ENCODE measurements around the gene RPP25L. TPM values are rescaled to one million over a fixed set of nuclear protein-coding genes. Genes with fewer than 3 reads are reported as not detected.

The RPP25L gene
- polyA plus RNA-seq, 1 donor = 20.3 TPM

DNA sequence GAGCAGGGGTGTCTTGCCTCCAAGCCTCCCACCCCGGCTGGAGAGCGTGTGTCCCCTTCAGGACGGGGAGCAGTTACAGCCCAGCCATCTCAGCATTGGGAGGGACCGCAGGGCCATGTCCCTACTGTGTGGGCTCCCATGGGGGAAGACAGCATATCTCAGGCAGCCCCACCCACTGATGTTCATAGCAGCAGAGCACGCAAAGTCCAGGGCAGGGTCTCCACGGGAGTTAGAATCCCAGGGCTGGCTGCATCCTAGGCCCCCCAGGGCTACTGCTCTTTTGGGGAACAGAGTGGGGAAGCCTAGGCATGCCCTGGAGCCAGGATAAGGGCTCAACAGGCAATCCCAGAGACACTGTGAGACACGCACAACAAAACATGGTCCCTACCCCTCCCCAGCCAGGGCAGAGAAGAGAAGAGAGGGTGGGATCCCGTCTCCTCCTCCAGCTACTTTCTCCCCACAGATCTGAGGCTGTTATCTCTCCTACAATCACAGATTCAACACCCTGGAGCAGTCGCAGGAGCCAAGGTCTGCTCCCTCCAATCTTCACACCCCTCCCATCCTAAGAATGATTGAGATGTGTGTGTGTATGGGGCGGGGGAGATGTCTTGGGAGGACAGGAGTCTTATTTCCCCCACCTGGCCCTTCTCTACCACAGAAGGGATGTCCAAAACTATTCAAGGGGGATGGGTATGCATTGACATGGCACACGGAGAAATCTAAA is 25.8 kb downstream of the RPP25L start:
- no peak for DNase-seq (ENCODE audit: low read depth)

DNA sequence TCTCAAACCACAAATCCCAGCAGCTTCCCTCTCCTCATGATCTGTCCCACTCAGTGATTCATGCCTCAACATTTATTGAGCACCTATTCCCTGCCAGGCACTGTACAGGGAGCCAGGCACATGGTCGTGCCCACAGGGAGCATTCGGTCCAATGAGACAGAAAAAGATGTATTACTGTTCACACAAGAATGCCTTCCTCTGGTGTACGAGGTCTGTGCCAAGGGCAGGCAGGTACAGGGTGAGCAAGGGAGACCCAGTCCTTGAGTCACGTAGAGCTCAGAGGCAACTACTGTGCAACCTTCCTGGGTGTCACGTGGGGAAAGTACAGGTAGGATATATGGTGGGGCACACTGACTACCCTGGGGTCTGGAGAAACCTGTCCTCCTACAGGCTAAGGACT is 26.9 kb downstream of the RPP25L start:
- DNase-seq (ENCODE audit: low read depth) = no peak

DNA sequence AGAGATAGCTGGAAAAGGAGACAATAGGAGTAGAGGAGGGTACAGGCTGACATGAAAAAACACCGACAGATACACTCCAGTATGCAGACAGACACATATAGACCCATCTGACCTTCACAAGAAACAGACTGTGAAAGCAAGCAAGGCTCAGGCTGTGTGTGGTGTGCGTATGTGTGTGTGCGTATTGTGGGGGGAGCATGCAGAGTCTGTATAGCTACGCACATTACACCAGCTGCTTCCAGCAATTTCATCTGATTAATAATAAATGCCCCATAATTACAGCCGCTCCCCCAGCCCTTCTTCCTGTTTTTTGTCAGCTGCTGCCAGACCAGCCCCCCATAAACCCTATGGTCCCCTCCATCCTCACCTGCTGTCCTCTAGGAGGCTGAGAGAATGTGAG is 29.1 kb downstream of the RPP25L start:
- no peak for DNase-seq (ENCODE audit: low read depth)

GRCh38 chr9:34581318-34581717 is 30.6 kb downstream of the RPP25L start:
- DNase-seq (ENCODE audit: low read depth) = no peak

DNA sequence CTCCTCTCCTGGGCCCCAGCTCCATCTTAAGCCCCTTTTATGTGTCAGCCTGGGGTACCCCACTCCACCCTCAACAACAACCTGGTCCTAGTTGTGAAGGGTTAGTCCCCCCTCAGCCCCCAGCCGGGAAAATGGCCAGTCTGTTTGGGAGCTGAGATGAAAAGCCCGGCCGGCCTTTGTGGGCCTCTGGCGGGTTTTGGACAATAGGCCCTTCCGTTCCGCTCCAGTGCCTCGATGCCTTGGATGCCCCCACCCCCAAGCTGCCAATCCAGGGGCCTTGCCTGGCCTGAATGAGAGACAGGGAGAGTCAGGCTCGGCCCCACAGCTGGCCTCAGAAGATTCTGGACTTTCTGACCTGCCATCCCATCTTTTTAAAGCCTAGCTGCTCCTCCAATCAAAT is 31.5 kb downstream of the RPP25L start:
- DNase-seq (ENCODE audit: low read depth) = no peak

DNA sequence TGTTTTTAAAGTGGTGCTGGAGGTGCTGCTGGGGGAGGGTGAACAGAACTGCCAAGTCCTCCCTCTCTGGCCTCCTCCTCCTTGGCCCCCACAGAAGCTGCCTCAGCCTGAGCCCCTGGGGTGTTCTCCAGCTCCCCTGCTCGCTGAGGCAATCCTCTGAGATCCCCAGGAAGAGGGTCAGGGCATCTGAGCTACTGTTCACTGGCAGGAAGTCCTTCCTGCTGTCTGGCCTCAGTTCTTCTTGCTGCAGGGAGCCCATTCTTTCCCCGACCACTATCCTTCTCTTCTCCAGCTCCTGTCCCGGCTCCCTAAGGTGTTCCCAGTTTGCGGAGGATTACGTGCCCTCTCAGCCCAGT is 32.1 kb downstream of the RPP25L start:
- no peak for DNase-seq (ENCODE audit: low read depth)

- no peak for DNase-seq (ENCODE audit: low read depth)
Observed at GRCh38 chr9:34579104-34579807, 32.6 kb downstream of the RPP25L start.

DNA sequence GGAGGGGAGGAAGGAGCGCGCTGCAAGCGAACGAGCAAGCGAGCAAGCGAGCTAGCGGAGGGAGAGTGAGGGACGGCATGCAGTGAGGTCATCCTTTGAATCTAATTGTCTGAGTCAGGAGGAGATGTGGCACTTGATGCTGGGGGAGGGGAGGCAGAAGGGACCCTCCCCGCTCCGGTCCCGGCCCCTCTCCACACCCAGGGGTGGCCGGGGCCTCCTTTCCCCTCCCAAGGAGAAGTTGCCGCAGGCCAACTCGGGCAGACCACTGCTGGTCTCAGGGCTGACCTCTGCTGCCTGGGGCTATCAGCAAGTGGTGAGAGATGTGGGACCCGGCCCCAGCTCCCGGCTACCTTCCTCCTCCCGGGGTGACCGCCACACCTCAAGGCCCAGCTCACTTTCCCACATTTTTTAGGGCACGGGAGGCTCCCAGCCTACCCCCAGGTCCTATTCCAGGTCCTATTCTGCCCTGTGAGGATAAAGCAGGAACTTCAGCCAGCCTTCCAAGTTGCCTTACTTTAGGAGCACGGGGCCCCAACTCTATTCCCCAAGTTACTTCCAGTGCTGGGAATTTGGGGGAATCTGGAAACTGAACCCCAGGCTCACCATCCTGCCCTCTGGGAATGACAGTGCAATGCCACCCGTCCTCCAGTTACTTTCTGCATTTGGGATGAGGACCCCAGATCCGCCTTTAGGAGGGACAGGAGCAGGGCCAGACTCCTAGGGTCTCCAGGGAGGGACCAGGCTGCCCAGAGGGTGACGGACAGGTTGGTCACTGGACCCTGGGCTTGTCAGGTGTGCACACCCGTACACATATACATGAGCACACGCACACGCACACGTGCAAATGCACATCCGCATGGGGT is 33.4 kb downstream of the RPP25L start:
- no peak for DNase-seq (ENCODE audit: low read depth)

DNA sequence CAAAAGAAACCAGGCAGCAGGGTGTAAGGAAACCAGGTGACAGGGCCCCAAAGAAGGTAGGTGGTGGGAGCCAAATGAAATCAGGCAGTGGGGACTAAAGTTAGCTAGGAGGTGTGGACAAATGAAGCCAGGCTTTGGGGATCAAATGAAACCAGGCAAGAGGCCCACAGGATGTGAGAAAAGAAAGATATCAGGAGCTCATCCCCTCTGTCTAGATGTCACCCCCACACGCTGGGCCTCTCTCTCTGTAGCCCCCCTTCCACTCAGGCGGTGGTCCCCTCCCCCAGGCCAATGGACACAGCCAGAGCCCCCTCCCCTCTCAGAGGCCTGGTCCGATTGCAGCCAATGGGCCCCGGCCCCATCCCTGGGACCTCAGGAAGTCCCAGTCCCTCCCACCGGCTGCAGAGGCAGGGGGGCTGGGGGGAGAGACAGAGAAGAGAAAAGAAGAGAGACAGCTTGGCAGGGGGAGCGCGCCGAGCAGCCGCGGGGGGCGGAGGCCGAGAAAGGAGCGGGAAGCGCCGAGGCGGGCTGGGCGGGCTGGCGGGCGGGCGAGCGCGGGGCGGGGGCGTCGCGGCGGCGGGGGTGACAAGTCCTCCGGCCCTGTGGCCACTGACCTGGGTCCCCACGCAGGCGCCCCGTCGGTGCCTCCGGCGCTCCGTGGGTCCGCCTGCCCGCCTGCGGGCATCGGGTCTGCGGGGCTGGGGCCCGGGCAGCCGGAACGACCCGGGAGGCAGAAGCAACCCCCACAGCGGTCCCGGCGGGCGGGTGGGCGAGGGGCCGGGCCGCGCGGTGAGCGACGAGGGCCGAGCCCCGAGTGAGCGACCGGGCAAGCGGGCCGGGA is 34.3 kb downstream of the RPP25L start:
- DNase-seq (ENCODE audit: low read depth) = no peak

DNA sequence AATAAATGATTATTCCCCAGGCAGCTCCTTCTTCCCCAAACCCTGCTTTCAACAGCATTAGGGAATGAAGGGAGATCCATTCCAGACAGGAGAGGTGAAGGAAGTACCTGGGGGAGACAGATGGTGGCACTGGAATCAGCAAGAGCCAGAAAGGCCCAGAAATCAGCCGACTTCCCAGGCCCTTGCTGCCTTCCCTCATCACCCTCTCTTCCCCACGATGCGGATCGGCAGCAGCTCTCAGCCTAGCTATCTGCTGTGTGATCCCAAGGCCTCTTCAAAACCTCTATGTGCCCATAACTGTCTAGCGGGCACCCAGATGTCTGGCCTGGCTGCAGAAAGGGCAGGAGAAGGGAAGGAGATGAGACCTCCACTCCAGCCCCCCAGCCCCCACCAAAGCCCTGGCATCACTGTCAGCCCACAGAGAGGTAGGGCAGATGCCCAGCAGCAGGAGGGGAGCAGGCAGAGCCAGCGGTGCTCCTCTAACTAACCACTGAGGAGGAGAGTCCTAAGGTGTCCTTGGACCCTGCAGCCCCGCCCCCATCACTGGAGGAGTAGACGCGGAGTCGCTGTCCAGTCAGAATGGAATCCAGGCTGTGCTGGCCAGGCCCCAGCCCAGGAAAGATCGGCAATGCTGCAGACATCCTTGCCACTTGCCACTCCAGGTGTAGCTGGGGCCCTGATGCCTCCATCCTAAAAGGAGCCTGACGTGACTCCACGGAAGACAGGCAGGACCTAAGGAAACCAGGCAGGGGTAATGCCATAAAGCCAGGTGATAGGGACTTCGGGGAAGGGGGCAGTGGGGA is 35.1 kb downstream of the RPP25L start:
- no peak for DNase-seq (ENCODE audit: low read depth)

DNA sequence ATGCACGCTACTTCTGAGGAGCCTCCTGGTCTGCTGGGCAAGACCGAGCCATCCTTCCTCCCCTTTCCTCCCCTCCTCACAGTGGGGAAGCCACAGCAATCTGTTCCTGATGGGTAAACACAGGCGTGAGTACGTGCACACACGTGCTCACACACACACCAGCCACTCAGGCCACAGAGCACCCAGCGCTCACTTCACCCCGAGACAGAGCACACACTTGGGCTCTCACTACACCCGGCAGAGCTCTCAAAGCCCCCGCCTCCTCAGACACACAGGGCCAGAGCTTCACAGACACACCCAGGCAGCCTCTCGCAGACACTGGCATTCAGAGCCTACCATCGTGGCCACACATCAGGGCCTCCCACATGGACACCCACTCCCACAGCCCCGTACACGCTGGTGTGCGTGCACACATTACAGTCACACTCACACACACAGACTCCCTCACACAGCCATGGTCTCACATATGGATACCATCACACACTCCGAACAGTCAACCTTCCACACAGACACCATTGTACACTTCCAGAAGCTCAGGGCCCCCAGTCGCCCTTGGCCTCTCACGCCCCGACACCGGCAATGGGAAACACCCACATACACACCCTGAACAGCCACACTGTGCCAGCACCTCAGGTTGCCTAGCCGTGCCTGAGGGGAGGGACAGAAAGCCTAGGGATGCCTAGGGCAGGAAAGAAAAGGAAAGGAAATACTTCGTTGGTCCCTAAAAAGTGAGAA is 35.9 kb downstream of the RPP25L start:
- no peak for DNase-seq (ENCODE audit: low read depth)

DNA sequence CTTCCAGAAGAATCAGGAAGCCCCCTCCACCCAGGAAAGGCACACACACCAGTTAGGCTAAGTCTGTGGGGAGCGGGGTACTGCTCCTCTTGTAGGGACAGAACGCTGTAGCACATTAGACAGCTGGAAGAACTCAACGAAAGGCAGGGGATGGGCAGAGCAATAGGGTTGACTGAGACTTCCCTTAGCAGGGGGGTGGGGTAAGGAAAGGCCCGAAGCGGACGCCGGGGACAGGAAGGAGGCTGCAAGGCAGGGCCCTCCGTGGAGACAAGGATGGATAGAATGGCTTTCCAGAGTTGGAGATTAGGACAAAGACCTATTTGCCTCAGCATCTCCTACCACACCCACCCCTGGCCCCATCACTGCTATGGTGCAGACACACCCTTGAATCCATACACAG is 36.7 kb downstream of the RPP25L start:
- no peak for DNase-seq (ENCODE audit: low read depth)

- no peak for DNase-seq (ENCODE audit: low read depth)
Observed at GRCh38 chr9:34574571-34574970, 37.3 kb downstream of the RPP25L start.

DNA sequence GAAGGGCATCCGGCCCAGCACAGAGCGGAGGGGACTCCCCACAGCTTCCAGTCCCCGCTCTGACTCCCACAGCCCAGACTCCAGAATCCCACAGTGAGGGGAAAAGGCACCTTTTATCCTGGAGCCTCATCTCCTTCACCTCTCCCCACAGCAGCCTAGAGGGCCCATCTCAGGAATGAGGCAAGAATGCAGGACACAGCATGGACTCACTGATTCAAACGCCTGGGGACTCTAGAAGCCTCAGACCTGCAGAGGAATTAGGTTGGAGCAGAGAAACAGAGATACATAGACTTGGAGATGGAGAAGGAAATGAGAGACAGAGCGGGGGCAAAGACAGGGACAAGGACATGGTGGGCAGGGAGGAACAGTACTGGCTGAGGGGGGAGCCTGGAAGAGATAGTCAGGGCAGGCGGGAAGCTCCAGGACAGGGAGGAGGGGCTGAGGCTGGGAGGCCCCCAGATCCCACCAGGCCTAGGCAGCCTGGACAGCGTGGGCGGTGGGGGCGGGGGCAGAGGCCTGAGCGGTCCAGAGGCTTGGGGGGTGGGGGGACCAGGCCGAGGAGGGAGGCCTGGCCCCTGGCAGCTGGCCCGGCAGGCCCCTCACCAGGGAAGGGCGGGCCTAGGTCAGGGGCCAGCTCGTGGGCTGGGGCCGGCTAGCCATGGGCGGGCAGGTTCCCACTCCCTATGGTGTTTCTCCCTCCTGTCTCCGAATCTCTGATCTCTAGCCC is 38.1 kb downstream of the RPP25L start:
- DNase-seq (ENCODE audit: low read depth) = no peak

GRCh38 chr9:34572628-34573027 is 39.3 kb downstream of the RPP25L start:
- DNase-seq (ENCODE audit: low read depth) = no peak

DNA sequence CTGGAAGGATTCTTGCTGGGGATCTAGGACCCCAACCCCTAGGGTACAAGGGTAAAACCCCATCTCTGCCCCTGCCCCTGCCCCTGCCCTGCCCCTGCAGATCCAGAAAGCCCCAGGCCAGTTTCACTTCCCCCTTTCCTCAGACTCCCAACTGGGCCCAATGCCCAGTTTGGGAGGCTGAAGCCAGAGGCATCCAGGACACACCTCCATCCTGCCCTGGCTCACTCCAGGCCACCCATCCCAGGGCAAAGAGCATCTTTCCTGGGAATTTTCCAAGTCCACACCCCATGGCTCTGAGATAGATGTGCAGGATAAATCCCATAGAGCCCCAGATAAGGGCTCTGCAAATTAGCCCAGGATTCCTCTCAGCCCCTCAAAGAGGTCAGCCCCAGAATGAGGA is 39.8 kb downstream of the RPP25L start:
- no peak for DNase-seq (ENCODE audit: low read depth)

DNA sequence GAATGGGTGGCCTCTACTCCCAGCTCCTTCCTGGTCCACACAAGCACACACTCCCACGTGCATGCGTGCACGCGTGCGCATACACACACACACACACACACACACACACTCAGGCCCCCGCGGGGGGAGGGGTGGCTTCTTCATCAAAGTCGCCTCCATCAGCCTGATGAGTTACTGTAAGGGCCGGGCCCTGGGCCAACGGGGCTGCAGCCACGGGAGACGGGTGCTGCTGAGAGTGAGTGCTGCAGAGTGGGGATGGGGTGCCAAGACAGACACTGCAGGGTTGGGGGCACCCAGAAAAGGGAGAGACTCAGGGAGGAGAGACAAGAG is 40.5 kb downstream of the RPP25L start:
- no peak for DNase-seq (ENCODE audit: low read depth)

DNA sequence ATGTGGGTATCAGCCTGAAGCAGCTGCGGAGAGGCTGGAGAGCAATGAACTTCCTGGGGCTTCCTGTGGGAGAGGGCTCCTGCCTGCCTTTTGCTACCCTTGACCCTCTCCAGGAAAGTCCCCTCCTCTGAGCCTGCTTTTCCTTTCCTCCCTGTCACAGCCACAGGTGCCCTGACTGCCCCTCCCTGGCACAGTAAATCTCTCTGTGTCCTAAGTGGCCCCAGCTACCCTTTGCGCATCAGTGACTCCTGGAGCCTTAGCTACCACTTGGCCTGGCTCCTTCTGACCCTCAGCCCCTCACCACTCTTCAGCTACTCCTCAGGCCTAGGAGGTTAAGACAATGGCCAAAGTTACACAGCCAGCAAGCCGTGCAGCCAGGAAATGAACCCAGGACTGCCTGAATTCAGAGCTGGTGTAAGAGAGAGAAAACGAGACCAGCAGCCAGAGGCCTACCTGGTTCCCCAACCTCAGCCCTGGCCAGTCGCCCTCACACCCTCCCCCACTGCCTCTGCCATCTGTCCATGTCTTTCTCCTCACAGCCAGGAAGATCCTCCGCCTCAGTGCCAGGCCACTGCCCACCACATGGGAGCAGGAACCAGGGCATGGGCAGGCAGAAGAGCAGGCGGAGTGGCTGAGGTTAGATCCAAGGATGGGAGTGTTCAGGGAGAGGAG is 41.0 kb downstream of the RPP25L start:
- no peak for DNase-seq (ENCODE audit: low read depth)

DNA sequence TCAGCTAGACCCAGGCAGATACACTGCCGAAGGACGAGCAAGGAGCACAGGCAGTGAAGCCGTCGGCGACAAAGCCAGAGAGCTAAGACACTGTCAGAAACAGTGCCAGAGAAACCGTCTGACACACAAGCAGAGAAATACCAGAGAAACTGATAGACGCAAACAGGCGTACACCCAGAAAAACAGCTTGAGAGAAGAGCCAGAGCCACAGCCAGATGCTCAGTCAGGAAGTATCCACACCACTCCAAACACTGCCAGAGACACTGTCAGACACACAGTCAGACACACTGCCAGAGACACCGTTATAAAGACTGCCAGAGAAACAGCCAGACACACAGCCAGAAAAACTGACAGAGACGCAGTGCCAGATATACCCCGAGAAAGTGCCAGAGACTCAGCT is 41.5 kb downstream of the RPP25L start:
- no peak for DNase-seq (ENCODE audit: low read depth)

Data from forelimb muscle (tissue), 1 donor.